ENCODE results near the gene RUNX1.

The RUNX1 gene

DNA sequence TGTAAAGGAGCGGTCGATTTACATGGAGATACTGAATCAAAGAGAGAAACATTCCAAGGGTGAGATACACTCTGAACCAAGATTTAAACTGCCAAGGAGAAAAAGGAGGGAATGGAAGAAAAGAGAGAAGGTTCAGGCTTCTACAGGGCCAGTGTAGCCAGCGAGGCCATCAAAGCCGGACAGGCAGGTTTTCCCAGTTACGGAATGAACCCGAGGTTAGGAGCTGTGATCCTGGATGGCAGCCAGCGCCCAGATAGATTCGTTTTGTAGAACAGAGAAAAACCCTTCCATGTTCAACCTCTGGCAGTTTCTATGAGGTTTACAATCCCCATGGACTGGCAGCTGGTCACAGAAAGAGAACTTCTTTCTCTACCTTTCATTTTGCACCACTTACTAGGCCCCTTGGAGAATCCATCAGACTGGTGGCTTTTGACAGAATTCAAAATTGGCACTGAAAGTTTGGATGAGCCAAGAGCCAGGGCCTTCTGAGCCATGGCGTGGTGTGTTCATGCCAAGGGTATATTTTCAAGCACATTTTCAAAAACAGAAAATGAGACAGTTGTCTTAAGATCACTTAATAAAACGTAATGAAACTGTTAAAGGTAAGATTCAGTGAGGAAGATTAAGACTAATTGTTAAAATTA lies 171.5 kb downstream of the RUNX1 start:
- TF ChIP-seq, protein P1, sequence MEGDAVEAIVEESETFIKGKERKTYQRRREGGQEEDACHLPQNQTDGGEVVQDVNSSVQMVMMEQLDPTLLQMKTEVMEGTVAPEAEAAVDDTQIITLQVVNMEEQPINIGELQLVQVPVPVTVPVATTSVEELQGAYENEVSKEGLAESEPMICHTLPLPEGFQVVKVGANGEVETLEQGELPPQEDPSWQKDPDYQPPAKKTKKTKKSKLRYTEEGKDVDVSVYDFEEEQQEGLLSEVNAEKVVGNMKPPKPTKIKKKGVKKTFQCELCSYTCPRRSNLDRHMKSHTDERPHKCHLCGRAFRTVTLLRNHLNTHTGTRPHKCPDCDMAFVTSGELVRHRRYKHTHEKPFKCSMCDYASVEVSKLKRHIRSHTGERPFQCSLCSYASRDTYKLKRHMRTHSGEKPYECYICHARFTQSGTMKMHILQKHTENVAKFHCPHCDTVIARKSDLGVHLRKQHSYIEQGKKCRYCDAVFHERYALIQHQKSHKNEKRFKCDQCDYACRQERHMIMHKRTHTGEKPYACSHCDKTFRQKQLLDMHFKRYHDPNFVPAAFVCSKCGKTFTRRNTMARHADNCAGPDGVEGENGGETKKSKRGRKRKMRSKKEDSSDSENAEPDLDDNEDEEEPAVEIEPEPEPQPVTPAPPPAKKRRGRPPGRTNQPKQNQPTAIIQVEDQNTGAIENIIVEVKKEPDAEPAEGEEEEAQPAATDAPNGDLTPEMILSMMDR (IDR thresholded peaks at IDR 0.05; ENCODE audit: low read depth, low read length, missing control alignments): no peak
- in situ Hi-C loops (cut with HindIII; ENCODE audit: low sequenced_read_pairs): no loop called here
- DNase-seq (ENCODE audit: low read depth): no peak
- no peak overlapping the region for H3K4me3 ChIP-seq (ENCODE audit: low read depth, low read length)

DNA sequence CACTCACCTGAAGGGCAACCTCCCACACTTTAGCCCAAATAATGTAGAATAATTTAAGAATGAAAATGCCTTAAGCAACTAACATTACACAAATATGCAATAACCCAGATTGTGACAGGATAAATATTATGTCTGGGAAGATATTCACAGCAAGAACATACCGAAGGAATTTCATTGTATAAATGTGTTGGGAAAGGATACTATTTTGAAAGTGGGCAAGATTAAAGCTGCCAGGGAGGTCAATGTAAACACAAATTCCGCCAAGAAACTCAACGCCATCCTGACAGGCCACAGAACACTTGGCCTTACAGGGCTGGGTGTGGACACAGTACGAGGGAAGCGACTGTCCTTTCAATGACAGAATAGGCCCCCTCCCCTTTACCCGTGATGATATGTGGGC lies 173.3 kb downstream of the RUNX1 start:
- DNase-seq (ENCODE audit: low read depth): no peak
- TF ChIP-seq, protein P1 (IDR thresholded peaks at IDR 0.05; ENCODE audit: low read depth, low read length, missing control alignments): no peak
- no peak overlapping the region for H3K4me3 ChIP-seq (ENCODE audit: low read depth, low read length)
- in situ Hi-C loops (cut with HindIII; ENCODE audit: low sequenced_read_pairs): no loop called here

DNA sequence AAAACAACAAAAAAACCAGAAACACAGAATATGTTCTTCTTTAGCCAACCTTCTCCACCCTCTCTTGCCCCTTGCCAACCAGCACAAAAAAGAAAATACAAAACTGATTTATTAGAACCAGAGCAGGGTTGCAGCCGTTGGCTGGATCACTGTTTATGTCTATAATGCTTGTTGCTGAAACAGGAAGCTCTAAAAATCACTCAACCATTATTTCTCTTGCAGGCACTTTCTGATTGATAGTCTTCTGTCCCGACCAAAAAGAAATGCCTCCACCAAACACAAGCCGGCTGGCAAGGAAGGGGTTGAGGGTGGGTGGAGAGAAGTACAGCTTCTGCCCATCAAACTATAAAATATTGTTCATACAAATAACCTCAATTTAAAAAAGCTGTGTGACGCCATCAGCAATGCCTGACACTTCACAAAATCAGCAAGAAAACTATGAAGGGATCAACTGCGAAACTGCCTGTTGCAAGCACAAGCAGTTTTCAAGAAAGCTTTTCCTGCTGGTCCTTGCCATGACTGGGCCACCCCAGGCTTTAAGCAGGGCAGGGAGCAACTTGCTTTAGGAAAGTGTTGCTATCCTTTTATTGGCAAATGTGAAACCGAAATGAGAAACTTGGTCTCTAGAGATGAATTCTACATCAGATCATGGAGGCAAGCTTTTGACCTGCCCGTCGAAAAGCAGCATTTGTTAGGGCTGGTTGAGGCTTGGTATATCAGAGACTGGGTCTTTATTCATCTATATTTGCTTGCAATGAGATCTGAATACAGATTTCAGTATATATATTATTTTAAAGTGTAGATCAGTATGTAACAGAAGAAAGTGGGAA lies 174.2 kb downstream of the RUNX1 start:
- no peak overlapping the region for H3K4me3 ChIP-seq (ENCODE audit: low read depth, low read length)
- in situ Hi-C loops (cut with HindIII; ENCODE audit: low sequenced_read_pairs): no loop called here

GRCh38 chr21:34871026-34871908 lies 177.8 kb downstream of the RUNX1 start:
- no peak for DNase-seq (ENCODE audit: low read depth)
- in situ Hi-C loops (cut with HindIII; ENCODE audit: low sequenced_read_pairs): no loop called here
- no peak overlapping the region for H3K4me3 ChIP-seq (ENCODE audit: low read depth, low read length)
- TF ChIP-seq, protein P1 (IDR thresholded peaks at IDR 0.05; ENCODE audit: low read depth, low read length, missing control alignments): no peak

More for the DNA sequence above, 174.2 kb downstream of the RUNX1 start:
- DNase-seq (ENCODE audit: low read depth): no peak
- TF ChIP-seq, protein P1 (IDR thresholded peaks at IDR 0.05; ENCODE audit: low read depth, low read length, missing control alignments): no peak

GRCh38 chr21:34870246-34870645 lies 178.9 kb downstream of the RUNX1 start:
- DNase-seq (ENCODE audit: low read depth): no peak
- in situ Hi-C loops (cut with HindIII; ENCODE audit: low sequenced_read_pairs): no loop called here

More at GRCh38 chr21:34870246-34870645, 178.9 kb downstream of the RUNX1 start:
- TF ChIP-seq, protein P1 (IDR thresholded peaks at IDR 0.05; ENCODE audit: low read depth, low read length, missing control alignments): no peak
- H3K4me3 ChIP-seq (ENCODE audit: low read depth, low read length): no peak overlapping the region
